Ovary (tissue), 9 donors: Measurements from ENCODE around the gene DRC1. TPM values are rescaled to one million over a fixed set of nuclear protein-coding genes. Genes with fewer than 3 reads are reported as not detected.

ENCODE experiments used
- DNase-seq, 5 donors: peaks; one replicate each; pipeline ENCODE4 v3.0.0-alpha.2; 2019 to 2020
- H3K27ac ChIP-seq, 2 donors: fragments of 200-600 bp; one replicate each; pipeline versions ENCODE4 v1.5.1 to v1.8.0; 2019 to 2022
- H3K27me3 ChIP-seq: fragments of 200-600 bp; one replicate; pipeline ENCODE4 v1.8.0; 2022
- H3K36me3 ChIP-seq: fragments of 200-600 bp; sonication (generic); one replicate; pipeline ENCODE4 v1.5.1; 2019
- H3K4me1 ChIP-seq: one replicate; pipeline ENCODE4 v1.8.1; 2013; ENCODE audit warnings: mild to moderate bottlenecking, moderate library complexity; ENCODE audit not compliant: insufficient read depth
- H3K4me3 ChIP-seq: fragments of 200-600 bp; sonication (generic); one replicate; pipeline ENCODE4 v1.5.1; 2017
- H3K9me3 ChIP-seq, 2 donors: fragments of 200-600 bp in 1 of 2; sonication (generic) in 1 of 2; one replicate each; pipeline versions ENCODE4 v1.5.1 to v1.8.1; 2013 to 2019; ENCODE audit warnings: mild to moderate bottlenecking in 1 of 2, moderate library complexity in 1 of 2
- CTCF ChIP-seq, 3 donors: fragments of 450-650 bp in 2 of 3; fragments of 200-600 bp in 1 of 3; IDR thresholded peaks; one replicate each; pipeline versions ENCODE4 v1.5.1 to v1.8.0; 2016 to 2022; ENCODE audit warnings: antibody characterized with exemption in 3 of 3, mild to moderate bottlenecking in 1 of 3
- EP300 ChIP-seq: sonication (generic); formaldehyde crosslinking; IDR thresholded peaks from one replicate; pipeline ENCODE4 v1.6.1; 2017; ENCODE audit warnings: antibody characterized with exemption
- POLR2A ChIP-seq: fragments of 450-650 bp; IDR thresholded peaks from one replicate; pipeline ENCODE4 v1.6.1; 2017; ENCODE audit warnings: antibody characterized with exemption, mild to moderate bottlenecking, moderate library complexity
- WGBS, 3 donors: extraction: QIAGEN DNeasy Blood & Tissue Kit in 1 of 3; methylation state at CpG; one replicate each; pipeline versions ENCODE4 v1.1.5 to v1.1.7; 2013 to 2017; 5-methylcytosine and 5-hydroxymethylcytosine counted together
- intact Hi-C, 4 donors: fragments of 100-400 bp; cut with DNase I; formaldehyde crosslinking; loops; one replicate each; pipeline versions ENCODE4 v1.11.0 to v1.15.1; 2022 to 2023
- polyA plus RNA-seq, 2 donors: library from polyadenylated mRNA; stranded (reverse); fragments of 200-250 nt in 1 of 2; fragments of 350-450 nt in 1 of 2; fragmentation: Illumina TruSeq in 1 of 2; extraction: RNeasy Lipid Tissue Mini Kit (QIAGEN cat#74804) in 1 of 2; gene quantifications; one replicate each; pipeline ENCODE4 v1.2.3, GENCODE V29; 2013 to 2014
- total RNA-seq, 7 donors: library from RNA; depleted of rRNA in 2 of 7; stranded (reverse); fragments of >200 nt in 2 of 7; fragmentation: NEBNext Ultra II Directional in 3 of 7; extraction: Animal tissue kit (Norgen Biotek cat#: 25700) in 3 of 7; gene quantifications; one replicate each; pipeline versions ENCODE4 v1.1.0 to v1.2.4, GENCODE V29; 2016 to 2023
- donor health status: DM: no; HTN: no; CAD: no; lungs with moderate emphysema.
- donor health status: DM: no; HTN: no; CAD: no.
- donor health status: Bipolar disorder and iron deficiency.
- donor health status: DM: yes; HTN: yes; CAD: no.
- donor health status: DM: no; HTN: no; CAD: no.
- donor health status: DM: yes; HTN: yes; CAD: no.

Gene DRC1
- total and polyA plus RNA-seq, 9 donors, result 0.05 to 11.8 (median 1.2) TPM; not detected in 3

DNA sequence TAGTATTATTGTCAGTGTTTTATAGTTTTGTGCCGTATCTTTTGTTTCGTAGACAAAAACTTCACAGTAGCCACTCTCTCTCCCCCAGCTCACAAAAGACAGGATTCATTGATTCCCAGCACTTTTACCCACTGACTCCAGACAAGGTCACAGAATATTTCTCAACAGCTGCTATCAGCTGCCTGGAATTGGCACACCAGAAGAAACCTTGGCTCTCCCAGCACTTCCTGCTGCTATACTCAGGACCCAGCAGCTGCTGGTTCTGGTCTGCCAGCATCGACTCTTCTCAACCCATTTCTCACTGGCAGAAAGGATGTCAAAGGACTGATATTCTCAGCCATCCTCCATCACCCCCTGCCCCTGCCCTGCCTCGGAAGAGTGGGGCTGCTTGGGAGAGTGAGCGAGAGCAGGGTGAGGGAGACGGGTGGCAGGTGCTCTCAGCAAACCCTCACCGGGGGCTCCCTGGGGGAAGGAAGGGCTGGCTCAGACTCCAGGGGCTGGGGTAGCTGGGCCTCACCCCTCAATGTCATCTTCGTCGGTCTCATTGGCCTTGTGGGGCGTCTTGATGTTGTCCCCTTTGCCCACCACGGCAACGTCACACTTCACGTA is 82.3 kb downstream of the DRC1 start:
- Histone ChIP-seq H3K4me3 (no peak overlapping the region), H3K4me1 (peaks cover 22% of the 10 kb centered on the region), H3K9me3 (no peaks in the 10 kb centered on the region), H3K27ac (peak overlapping the region in 1 of 2 donors; percentile 13), H3K27me3 (no peaks in the 10 kb centered on the region), H3K36me3 (no peaks in the 10 kb centered on the region)
- 41 to 57% (median 57%) methylated on average over 13 of the region's 13 CpGs for WGBS, 3 donors
- TF ChIP-seq POLR2A, result no peak
- TF ChIP-seq EP300, result no peak
- TF ChIP-seq CTCF (IDR thresholded peaks at IDR 0.05), result no peak
- intact Hi-C loops, result no loop called here
- DNase-seq, result peak; percentile 41 to 60 (median 52)

DNA sequence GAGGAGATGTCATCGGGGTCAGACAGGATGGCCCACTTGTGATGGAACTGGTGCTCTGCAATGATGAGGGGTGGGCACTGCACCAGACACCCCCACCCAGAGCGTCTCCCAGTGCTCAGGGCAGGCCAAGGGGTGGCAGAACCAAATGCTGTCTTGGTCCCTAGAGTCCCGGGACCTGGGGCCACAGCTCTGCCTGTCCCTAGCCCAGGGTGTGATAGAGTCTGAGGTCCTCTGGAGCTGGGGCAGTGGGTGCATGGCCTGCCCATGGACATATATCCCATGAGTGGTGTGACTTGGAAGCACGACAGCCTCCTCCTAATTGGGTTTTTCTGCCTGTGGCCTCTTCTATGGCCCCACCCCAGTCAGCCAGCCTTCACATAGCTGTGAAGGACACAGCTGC is 82.9 kb downstream of the DRC1 start:
- peaks cover 22% of the 10 kb centered on the region for H3K4me1 ChIP-seq
- H3K9me3 ChIP-seq, result no peaks in the 10 kb centered on the region
- intact Hi-C loops, result no loop called here
- H3K27ac ChIP-seq, result no peak overlapping the region
- no peaks in the 10 kb centered on the region for H3K36me3 ChIP-seq
- WGBS, 3 donors, result 89 to 93% (median 92%) methylated on average over 2 to 4 of the region's 4 CpGs
- no peaks in the 10 kb centered on the region for H3K27me3 ChIP-seq
- H3K4me3 ChIP-seq, result no peak overlapping the region
- DNase-seq, result no peak
- no peak for TF ChIP-seq CTCF (IDR thresholded peaks at IDR 0.05)
- TF ChIP-seq EP300, result no peak

DNA sequence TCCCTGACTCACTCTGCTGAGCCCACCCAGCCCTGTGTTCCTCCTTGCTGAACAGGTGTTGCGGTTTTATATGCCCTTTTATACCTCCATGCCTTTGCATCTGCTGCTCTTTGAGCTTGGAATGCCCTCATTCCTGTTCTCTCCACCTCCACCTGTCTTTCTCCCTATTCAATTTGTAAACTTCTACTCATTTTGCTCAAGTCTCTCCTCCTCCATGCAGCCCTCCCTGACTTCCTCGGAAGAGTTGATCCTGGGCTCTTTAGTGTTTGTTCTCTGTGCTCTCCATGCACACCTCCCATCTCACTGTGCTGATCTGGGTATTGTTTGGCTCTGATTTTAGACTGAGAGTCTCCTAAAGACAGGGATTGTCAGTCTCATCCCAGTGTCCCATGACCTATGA is 83.4 kb downstream of the DRC1 start:
- intact Hi-C loops, result no loop called here
- Histone ChIP-seq H3K4me3 (no peak overlapping the region), H3K9me3 (no peaks in the 10 kb centered on the region), H3K27me3 (no peaks in the 10 kb centered on the region), H3K4me1 (peaks cover 22% of the 10 kb centered on the region), H3K27ac (no peak overlapping the region), H3K36me3 (no peaks in the 10 kb centered on the region)
- TF ChIP-seq EP300, result no peak
- no peak for TF ChIP-seq CTCF (IDR thresholded peaks at IDR 0.05)
- 87 to 100% (median 93%) methylated on average over 2 of the region's 2 CpGs for WGBS, 3 donors
- DNase-seq, result no peak

GRCh38 chr2:26485725-26486418 is 84.2 kb downstream of the DRC1 start:
- no peaks in the 10 kb centered on the region for H3K36me3 ChIP-seq
- H3K27me3 ChIP-seq, result no peaks in the 10 kb centered on the region
- no peak overlapping the region for H3K4me3 ChIP-seq
- intact Hi-C loops, result no loop called here
- H3K4me1 ChIP-seq, result peaks cover 18% of the 10 kb centered on the region
- 83 to 87% (median 86%) methylated on average over 8 of the region's 8 CpGs for whole genome bisulfite sequencing, 3 donors
- TF ChIP-seq POLR2A, result no peak
- no peak for TF ChIP-seq CTCF (IDR thresholded peaks at IDR 0.05)
- no peak for TF ChIP-seq EP300
- H3K27ac ChIP-seq, result no peak overlapping the region
- DNase-seq, result no peak
- H3K9me3 ChIP-seq, result no peaks in the 10 kb centered on the region
